Measurements from ENCODE around the gene FHIT. TPM values are rescaled to one million over a fixed set of nuclear protein-coding genes. Genes with fewer than 3 reads are reported as not detected.
"Not testable (repeated sequence)": the region's sequence is repeated elsewhere in the genome, so short reads cannot be mapped to it uniquely, and the experiment has no call there.

Gene FHIT
- total and polyA plus RNA-seq, 2 of the 4 experiments (the other 2 are of a cell fraction): 0.07 TPM; not detected in 1

DNA sequence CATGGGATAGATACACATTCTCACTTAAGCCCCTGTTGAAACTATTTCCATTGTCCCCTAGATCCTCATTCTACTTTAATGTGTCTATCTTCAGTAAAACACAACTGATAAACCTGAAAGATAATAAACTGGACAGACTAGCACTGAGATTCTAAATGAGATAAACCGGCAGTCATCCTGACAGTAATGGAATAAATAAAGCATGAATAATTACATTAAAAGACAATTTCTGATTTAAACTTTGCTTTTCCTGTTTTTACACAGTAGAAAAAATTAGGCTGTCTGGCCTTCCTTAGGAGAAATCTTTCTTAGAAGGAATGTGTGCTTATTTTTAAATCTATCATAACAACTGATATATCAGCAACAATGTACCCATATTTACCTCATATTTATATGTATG is 232.4 kb downstream of the FHIT start:
- Histone ChIP-seq H4K91ac (ENCODE audit: insufficient read depth, low read depth, low read length) (no peak overlapping the region), H3K4me3 (ENCODE audit: insufficient read depth, low read depth, low read length) (no peak overlapping the region), H4K8ac (ENCODE audit: low read depth in 2 of 2, low read length in 2 of 2) (no peak overlapping the region), H3K9ac (ENCODE audit: low read depth, low read length) (no peak overlapping the region), H3K27me3 (ENCODE audit: control insufficient read depth, insufficient read depth, low read length) (no peaks in the 10 kb centered on the region), H2AK9ac (replicated peaks; ENCODE audit: low read depth, low read length, poor library complexity) (no peak overlapping the region), H2AFZ (replicated peaks; ENCODE audit: low read length, poor library complexity) (no peak overlapping the region), H4K5ac (ENCODE audit: low read depth, low read length) (no peak overlapping the region), H3K14ac (replicated peaks; ENCODE audit: low read depth, low read length) (no peak overlapping the region), H3K56ac (ENCODE audit: extremely low read depth, insufficient read depth, low read length) (no peak overlapping the region), H3K4me1 (ENCODE audit: control insufficient read depth, insufficient read depth, low read length) (no peaks in the 10 kb centered on the region), H3K36me3 (ENCODE audit: control insufficient read depth, insufficient read depth, low read length) (no peaks in the 10 kb centered on the region), H3K4ac (ENCODE audit: low read depth, low read length) (no peak overlapping the region), H2BK5ac (ENCODE audit: low read depth, low read length, poor library complexity, severe bottlenecking) (no peak overlapping the region), H3K18ac (ENCODE audit: low read depth, low read length) (no peak overlapping the region), H2AK5ac (ENCODE audit: low read depth, low read length) (no peak overlapping the region), H2BK20ac (ENCODE audit: low read depth, low read length) (no peak overlapping the region), H2BK15ac (ENCODE audit: low read depth, low read length) (no peak overlapping the region), H3K27ac (ENCODE audit: insufficient read depth, low read length) (no peak overlapping the region), H2BK120ac (ENCODE audit: low read depth, low read length) (no peak overlapping the region), H3K79me1 (ENCODE audit: low read depth in 1 of 2, low read length in 2 of 2) (no peaks in the 10 kb centered on the region), H3K9me3 (ENCODE audit: control insufficient read depth, insufficient read depth, low read length) (no peaks in the 10 kb centered on the region), H3K9me1 (ENCODE audit: insufficient read depth, low read length) (no peaks in the 10 kb centered on the region), H3K4me2 (ENCODE audit: low read depth, low read length) (no peak overlapping the region), H4K20me1 (ENCODE audit: insufficient read depth, low read length) (no peaks in the 10 kb centered on the region), H3K23ac (ENCODE audit: low read depth, low read length) (no peak overlapping the region)
- DNase-seq (no peak), ATAC-seq (ENCODE audit: low read depth) (no peak)
- dilution Hi-C loops (cut with HindIII; ENCODE audit: low sequenced_read_pairs, unreplicated experiment): no loop called here
- ChIA-PET CTCF (no interaction called here), POLR2A (ENCODE audit: unreplicated experiment) (no interaction called here)
- in situ Hi-C loops (cut with MboI; ENCODE audit: low sequenced_read_pairs): no loop called here
- no CpG with 5 or more reads among the region's 1 CpG for WGBS, 2 experiments (ENCODE audit: extremely low coverage in 2 of 2, insufficient read length in 1 of 2)
- no peak for TF ChIP-seq SMC3 (IDR thresholded peaks at IDR 0.05; ENCODE audit: low read depth, low read length)
- intact Hi-C loops (cut with micrococcal nuclease): no loop called here
- BruUV-seq (replicated peaks): no TSS peak

DNA sequence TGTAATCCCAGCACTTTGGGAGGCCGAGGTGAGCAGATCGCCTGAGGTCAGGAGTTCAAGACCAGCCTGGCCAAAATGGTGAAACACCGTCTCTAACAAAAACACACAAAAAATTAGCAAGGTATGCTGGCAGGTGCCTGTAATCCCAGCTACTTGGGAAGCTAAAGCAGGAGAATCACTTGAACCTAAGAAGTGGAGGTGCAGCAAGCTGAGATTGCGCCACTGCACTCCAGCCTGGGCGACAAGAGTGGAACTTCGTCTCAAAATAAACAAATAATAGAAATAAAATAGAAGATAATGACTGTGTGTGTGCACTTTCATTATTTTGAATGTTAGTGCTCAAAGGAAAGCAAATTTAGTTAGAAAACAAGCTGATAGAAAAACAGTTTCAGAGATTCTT is 234.2 kb downstream of the FHIT start:
- H3K18ac ChIP-seq (ENCODE audit: low read depth, low read length); ATAC-seq (ENCODE audit: low read depth); H4K5ac ChIP-seq (ENCODE audit: low read depth, low read length); H2AK5ac ChIP-seq (ENCODE audit: low read depth, low read length); DNase-seq; H3K36me3 ChIP-seq (ENCODE audit: control insufficient read depth, insufficient read depth, low read length); BruUV-seq (replicated peaks); H3K56ac ChIP-seq (ENCODE audit: extremely low read depth, insufficient read depth, low read length); dilution Hi-C loops (cut with HindIII; ENCODE audit: low sequenced_read_pairs, unreplicated experiment); H2BK120ac ChIP-seq (ENCODE audit: low read depth, low read length); H3K9me1 ChIP-seq (ENCODE audit: insufficient read depth, low read length); H2AFZ ChIP-seq (replicated peaks; ENCODE audit: low read length, poor library complexity); intact Hi-C loops (cut with micrococcal nuclease); CTCF ChIA-PET; H2BK20ac ChIP-seq (ENCODE audit: low read depth, low read length); H3K9me3 ChIP-seq (ENCODE audit: control insufficient read depth, insufficient read depth, low read length); H3K23ac ChIP-seq (ENCODE audit: low read depth, low read length); H3K14ac ChIP-seq (replicated peaks; ENCODE audit: low read depth, low read length); H3K79me1 ChIP-seq (ENCODE audit: low read depth in 1 of 2, low read length in 2 of 2); H2BK15ac ChIP-seq (ENCODE audit: low read depth, low read length); H3K4ac ChIP-seq (ENCODE audit: low read depth, low read length); H3K27me3 ChIP-seq (ENCODE audit: control insufficient read depth, insufficient read depth, low read length); H3K27ac ChIP-seq (ENCODE audit: insufficient read depth, low read length); H3K4me1 ChIP-seq (ENCODE audit: control insufficient read depth, insufficient read depth, low read length); H3K9ac ChIP-seq (ENCODE audit: low read depth, low read length); H3K4me3 ChIP-seq (ENCODE audit: insufficient read depth, low read depth, low read length); H3K4me2 ChIP-seq (ENCODE audit: low read depth, low read length); H4K91ac ChIP-seq (ENCODE audit: insufficient read depth, low read depth, low read length); H2AK9ac ChIP-seq (replicated peaks; ENCODE audit: low read depth, low read length, poor library complexity); H4K20me1 ChIP-seq (ENCODE audit: insufficient read depth, low read length); H4K8ac ChIP-seq (ENCODE audit: low read depth in 2 of 2, low read length in 2 of 2); in situ Hi-C loops (cut with MboI; ENCODE audit: low sequenced_read_pairs); POLR2A ChIA-PET (ENCODE audit: unreplicated experiment); H2BK5ac ChIP-seq (ENCODE audit: low read depth, low read length, poor library complexity, severe bottlenecking): not testable (repeated sequence)
- 72% methylated on average over 2 of the region's 6 CpGs; no CpG with 5 or more reads in 1 of the 2 experiments for WGBS, 2 experiments (ENCODE audit: extremely low coverage in 2 of 2, insufficient read length in 1 of 2)
